Lung microvascular endothelial cell (primary cell): ENCODE data around the gene RTTN. TPM values are rescaled to one million over a fixed set of nuclear protein-coding genes. Genes with fewer than 3 reads are reported as not detected.

Experiments used
- DNase-seq, 2 donors: peaks; one replicate each; pipeline versions ENCODE4 v3.0.0 to v3.0.0-alpha.2; 2010; ENCODE audit warnings: low read depth in 2 of 2
- total RNA-seq: library from RNA; depleted of rRNA; stranded (reverse); fragments of >200 nt; gene quantifications from 2 replicates; pipeline ENCODE4 v1.2.1, GENCODE V29; 2014

The RTTN gene
- total RNA-seq, 1 donor from 2014 or later, result 14.7 TPM

- no peak for DNase-seq
Observed at GRCh38 chr18:70029163-70029562, 176.3 kb downstream of the RTTN start.

DNA sequence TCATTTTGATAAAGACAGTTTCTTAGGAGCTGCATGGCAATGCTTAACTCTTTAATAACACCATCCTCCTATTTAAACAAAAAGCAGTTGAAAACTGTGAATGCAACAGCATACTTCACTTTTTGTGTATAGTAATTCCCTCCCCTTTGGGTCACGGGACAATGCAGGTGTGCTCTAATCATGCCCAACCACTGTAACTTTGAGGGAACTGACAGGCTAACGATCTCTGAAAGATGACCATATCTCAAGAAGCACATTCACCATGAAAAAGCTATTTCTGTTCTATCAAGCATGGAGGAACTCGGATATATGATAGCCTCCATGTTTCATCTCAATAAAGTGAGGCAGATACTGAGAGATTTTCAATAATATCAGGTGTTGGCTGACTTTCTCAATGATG is 176.8 kb downstream of the RTTN start:
- DNase-seq, result no peak

DNA sequence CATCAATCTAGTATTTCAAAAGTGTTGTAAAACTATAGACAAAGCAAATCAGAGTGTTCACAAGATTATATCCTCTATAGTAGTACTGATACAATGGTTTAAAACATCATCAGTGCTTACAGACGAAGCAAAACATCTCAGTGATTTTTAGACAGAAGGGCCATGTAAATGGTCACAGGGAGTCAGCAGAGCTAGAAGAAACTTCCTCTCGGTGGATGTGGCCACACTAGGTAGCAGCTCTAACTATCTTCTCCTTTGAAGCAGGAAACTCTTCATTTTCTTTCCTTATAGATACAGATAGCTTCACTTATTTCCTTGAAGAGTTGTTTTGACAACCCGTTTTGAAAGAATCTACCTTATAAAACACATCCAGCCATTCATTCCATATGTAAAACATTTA is 177.4 kb downstream of the RTTN start:
- no peak for DNase-seq

DNA sequence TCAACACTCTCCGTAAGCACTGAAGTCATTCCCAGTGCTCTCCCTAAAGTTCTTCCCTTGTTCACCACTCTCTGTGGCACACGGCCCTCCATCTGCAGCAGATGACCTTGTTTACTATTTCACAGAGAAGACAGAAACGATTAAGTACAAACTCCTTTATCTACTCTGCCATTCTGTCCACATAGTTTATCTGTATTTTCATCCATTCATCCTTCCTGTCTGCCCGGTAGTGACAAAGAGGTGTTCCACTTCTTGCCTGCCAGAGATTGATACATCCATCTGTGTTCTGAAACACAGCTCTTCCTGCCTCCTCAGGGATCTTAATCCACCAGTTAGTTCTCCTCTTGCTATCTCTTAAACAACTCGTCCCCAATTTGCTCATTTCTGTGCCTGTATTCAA is 179.9 kb downstream of the RTTN start:
- DNase-seq, result peak; percentile 9 to 46

DNA sequence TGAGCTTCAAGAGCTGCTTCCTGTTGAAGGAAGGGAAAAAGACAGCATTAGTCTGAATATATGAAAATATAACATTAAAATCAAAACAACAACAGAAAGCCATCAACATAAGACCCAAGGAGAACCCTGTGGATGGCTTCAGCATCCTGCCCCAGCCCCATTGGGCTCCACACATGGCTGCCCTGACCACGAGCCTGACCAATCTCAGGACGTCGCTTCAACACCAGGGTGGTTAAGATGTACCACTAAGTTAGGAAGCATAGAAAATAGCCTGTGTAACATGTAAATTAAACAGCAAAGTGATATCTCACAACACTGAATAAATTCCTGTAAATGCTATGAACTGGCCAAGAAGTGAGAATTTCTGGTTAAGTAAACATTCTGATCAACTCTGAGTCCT is 180.7 kb downstream of the RTTN start:
- DNase-seq, result no peak

- DNase-seq, result no peak
Observed at GRCh38 chr18:70024093-70024492, 181.4 kb downstream of the RTTN start.

GRCh38 chr18:70022636-70023035 is 182.9 kb downstream of the RTTN start:
- no peak for DNase-seq

GRCh38 chr18:70021498-70021897 is 184.0 kb downstream of the RTTN start:
- no peak for DNase-seq

GRCh38 chr18:70021043-70021442 is 184.4 kb downstream of the RTTN start:
- no peak for DNase-seq

DNA sequence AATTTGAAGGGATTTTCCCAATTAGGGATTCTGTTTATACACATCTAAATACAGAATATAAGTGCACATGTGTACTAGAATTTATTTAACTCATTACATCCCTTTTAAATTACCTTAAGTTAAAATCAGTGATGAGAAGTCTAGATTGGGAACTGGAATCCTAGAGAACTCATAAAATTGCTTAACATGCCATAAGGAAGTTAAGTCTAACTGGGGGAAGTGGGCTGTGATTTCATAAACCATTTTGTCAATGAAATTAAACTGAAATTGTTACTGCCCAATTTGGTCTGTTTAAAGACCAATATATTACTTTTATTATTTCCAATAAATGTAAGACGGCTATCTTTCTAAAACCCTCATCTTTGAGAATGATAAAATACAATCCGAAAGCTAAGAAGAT is 185.5 kb downstream of the RTTN start:
- DNase-seq, result no peak

DNA sequence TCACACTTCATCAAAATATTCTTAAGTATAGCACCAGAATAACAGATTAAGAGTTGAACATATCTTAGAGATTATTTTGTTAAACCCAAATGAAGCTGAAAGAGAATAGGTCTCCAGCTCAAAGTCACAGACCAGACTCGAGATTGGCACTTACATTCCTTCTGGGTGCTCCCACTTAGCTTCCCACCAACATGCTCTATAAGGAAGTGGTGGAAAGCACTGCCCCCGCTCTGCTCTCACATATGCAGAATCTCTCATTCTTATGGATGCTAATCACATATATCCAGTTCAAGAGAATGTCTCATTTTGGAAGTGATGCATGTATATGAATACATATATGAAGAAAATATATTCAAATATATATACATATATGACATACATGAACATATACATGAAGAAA is 186.4 kb downstream of the RTTN start:
- no peak for DNase-seq

DNA sequence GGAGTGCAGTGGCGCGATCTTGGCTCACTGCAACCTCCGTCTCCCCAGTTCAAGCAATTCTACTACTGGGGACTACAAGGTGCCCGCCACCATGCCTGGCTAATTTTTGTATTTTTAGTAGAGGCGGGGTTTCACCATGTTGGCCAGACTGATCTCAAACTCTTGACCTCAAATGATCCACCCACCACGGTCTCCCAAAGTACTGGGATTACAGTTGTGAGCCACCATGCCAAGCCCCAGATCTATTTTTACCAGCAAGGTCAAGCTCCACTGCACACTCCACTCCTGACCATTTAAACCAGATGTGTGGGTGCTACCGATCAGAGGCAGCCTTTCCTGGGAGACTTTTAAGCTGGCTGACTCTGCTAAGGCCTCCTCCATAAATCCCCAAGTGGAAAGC is 190.4 kb downstream of the RTTN start:
- no peak for DNase-seq

DNA sequence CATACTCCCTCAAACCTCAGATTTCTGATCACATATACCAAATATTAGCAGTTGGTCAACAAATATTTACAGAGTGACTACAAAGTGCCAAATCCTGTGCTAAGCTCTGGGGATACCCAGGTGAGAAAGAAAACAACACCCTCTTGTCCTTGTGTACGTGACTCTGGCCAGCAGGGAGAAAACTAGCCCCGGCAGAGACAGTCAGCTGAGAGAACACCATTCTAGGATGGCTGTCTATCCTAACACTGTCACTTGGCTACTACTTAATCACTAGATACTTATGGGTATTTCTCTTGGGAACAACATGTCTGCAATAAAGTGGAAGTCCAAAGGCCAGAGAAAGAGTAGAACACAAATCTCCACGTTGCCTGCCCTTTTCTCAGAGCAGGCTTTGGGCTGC is 199.9 kb downstream of the RTTN start:
- no peak for DNase-seq

- DNase-seq, result no peak
Observed at GRCh38 chr18:70004696-70005095, 200.8 kb downstream of the RTTN start.

DNA sequence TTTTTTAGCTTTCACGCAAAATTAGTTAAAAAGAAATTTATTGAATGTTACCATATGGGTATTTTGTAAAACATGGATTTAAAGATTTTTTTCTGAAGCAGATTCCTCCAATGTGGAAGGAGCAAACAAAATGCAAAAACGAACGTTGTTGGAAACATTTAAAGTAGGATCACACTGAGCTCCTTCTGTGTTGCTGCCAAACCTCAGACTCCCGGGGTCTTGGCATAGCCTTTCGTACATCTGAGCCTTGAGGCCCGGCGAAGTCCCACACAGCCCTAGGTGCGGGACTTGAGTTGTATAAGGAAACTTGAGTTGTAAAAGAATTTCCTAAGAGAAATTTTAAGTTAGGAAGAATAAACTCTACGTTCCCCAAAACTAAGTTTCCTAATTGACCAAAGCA is 205.8 kb downstream of the RTTN start:
- DNase-seq, result no peak

- peak in 1 of 2 donors; percentile 15 for DNase-seq
Observed at GRCh38 chr18:69998523-69998987, 206.9 kb downstream of the RTTN start.

GRCh38 chr18:69996951-69997798 is 208.3 kb downstream of the RTTN start:
- no peak for DNase-seq

- no peak for DNase-seq
Observed at GRCh38 chr18:69996417-69996816, 209.1 kb downstream of the RTTN start.

DNA sequence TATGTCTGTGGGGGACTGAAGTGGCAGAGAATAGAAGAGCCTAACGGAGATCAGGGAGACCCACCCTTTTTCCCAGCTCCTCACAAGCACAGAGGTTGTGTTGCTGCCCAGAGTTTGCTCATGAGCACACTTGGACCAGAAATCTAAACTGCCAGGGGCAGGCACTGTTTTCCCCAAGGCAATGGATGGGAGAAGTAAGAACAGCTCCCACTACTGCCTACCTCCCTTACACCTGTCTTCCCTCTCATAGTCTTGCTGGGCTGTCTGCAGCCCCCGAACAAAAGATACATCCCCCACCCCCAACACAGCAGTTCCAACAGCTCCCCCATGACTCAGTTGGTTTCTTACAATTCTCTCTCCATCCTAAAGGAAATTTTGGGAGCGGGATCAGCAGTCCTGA is 209.7 kb downstream of the RTTN start:
- no peak for DNase-seq

DNA sequence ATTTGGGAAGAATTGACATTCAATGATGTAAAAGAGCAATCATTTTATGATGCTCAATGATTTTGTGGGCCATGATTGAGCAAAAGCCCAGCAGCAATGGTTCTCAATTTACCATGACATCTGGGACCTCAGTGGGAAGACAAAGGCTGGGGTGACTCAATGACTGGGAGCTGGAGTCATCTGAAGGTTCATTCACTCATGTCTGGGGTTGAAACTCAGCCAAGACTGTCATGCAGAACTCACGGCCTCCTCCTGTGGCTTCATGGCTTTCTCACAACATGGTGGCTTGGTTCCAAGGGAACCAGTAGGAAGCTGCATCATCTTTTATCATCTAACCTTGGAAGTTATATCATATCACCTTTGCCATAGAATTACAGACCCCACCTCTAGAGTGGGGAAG is 212.7 kb downstream of the RTTN start:
- peak in 1 of 2 donors; percentile 48 for DNase-seq

DNA sequence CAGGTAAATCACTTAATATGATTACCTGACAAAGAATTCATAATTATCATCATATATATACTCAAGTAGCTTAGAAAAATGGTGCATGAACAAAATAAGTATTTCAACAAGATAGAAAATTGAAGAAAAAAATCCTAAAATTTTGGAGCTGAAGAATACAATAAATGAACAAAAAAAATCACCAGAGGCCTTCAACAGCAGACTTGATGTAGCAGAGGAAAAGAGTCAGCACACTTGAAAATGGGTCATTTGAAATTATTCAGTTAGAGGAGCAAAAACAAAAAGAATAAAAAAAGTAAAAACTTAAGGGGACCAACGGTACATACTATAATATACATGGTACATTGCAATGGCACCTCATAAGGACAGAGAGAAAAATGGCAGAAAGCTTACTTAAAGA is 217.6 kb downstream of the RTTN start:
- no peak for DNase-seq

- no peak for DNase-seq
Observed at GRCh38 chr18:69985239-69985638, 220.2 kb downstream of the RTTN start.

DNA sequence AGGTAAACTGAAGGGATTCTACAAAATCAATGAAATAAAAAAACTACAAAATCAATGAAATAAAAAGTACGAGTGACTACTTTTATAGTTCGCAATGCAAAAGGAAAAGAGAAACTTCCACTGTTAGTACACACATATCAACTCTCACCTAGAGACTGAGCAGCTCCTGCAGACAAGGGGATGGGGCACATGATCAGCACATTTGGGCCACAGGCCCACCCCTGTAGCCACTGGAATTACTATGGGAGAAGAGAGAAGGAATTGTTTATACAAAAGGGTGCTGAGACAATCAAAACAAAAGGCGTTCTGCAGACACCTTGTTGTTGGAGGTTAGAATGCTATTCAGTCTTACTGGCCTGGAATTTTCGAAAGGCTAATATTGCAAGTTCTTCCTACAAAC is 223.1 kb downstream of the RTTN start:
- DNase-seq, result no peak

- no peak for DNase-seq
Observed at GRCh38 chr18:69981948-69982347, 223.5 kb downstream of the RTTN start.
